Erythroblast (primary cell): ENCODE measurements around the gene PRKCE.

Experiments used
- GATA1 ChIP-seq: IDR thresholded peaks from 2 replicates; pipeline ENCODE4 v1.6.1; 2011; ENCODE audit warnings: low read depth, mild to moderate bottlenecking, control low read depth, low read length, moderate library complexity
- POLR2A ChIP-seq: IDR thresholded peaks from 2 replicates; pipeline ENCODE4 v1.6.1; 2011; ENCODE audit warnings: mild to moderate bottlenecking, low read length

DNA sequence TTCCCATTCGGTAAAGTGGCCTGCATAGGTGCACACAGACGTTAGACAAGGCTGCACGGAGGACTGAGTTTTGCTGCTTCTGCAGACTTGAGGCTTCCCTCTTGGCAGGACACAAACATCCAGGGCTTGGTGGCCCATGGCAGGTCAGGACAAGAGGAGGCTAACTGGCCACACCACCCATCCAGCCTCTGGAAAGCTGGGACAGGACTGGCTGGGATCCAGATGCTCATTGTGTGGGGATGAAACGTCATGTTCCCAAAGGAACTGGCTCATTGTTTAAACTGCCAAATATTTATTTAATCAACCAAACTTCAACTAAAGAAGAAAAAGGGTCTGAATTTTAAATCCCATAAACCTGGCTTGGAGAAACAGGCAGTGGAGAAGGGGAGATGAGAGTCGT, 406.7 kb downstream of the PRKCE start:
- TF ChIP-seq POLR2A, result no peak
- no peak for TF ChIP-seq GATA1
